Measurements from ENCODE around the gene ACOX3. TPM values are rescaled to one million over a fixed set of nuclear protein-coding genes. Genes with fewer than 3 reads are reported as not detected.

The ACOX3 gene
- polyA plus RNA-seq, 3 donors, result 3.8 to 16.8 (median 13.3) TPM

DNA sequence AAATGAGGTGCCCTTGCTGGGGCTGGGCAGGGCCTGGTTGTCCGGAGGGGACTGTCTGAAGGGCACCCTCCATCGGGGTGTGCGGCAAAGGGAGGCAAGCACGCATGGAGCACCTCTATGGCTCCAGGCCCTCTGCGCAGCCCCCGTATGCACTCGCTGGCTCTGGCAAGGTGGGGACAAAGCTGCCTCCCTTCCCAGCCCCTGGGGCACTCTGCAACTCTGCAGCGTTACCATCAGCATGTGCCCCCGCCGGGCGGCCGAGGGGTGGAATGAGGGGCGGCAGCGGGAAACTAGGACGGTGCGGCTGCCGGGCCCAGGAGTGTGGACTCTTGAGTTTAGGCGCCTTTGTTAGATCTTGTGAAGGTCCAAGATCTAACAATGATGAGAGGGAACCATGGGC is 26.5 kb upstream of the ACOX3 start:
- Mint-ChIP-seq H3K27ac (no peak overlapping the region), H3K36me3 (peaks cover 59 to 75% of the 10 kb centered on the region in 2 donors), H3K4me1 (no peaks in the 10 kb centered on the region), H3K27me3 (ENCODE audit: low read depth in 3 of 3) (peaks cover 0 to 4% (median 2%) of the 10 kb centered on the region in 3 donors), H3K4me3 (no peak overlapping the region), H3K9me3 (peaks cover 0 to 2% (median 0%) of the 10 kb centered on the region in 7 donors)
- Histone ChIP-seq H3K27me3 (ENCODE audit: control insufficient read depth in 2 of 2, insufficient read depth in 2 of 2, low read length in 2 of 2) (no peaks in the 10 kb centered on the region), H3K4me3 (replicated peaks in 1 of 3; ENCODE audit: low read depth in 2 of 3, low read length in 3 of 3) (no peak overlapping the region), H3K79me2 (ENCODE audit: insufficient read depth, low read length) (no peaks in the 10 kb centered on the region), H2AFZ (ENCODE audit: insufficient read depth, low read depth, low read length, poor library complexity, severe bottlenecking) (no peak overlapping the region), H4K20me1 (ENCODE audit: insufficient read depth, low read length) (no peaks in the 10 kb centered on the region), H3K9me3 (replicated peaks in 1 of 2; ENCODE audit: control insufficient read depth in 1 of 2, insufficient read depth in 1 of 2, low read length in 2 of 2) (no peaks in the 10 kb centered on the region), H3K4me2 (replicated peaks; ENCODE audit: extremely low read depth, low read length, poor library complexity, severe bottlenecking) (no peak overlapping the region), H3K36me3 (replicated peaks in 1 of 2; ENCODE audit: control insufficient read depth in 1 of 2, insufficient read depth in 2 of 2, low read length in 2 of 2) (peaks cover 42 to 89% of the 10 kb centered on the region in 2 donors), H3K27ac (ENCODE audit: low read depth in 1 of 2, low read length in 2 of 2) (no peak overlapping the region), H3K4me1 (ENCODE audit: control insufficient read depth in 1 of 2, insufficient read depth in 2 of 2, low read length in 2 of 2) (no peaks in the 10 kb centered on the region), H3K9ac (ENCODE audit: insufficient read depth, low read length, poor library complexity, severe bottlenecking) (no peak overlapping the region)
- 97% methylated on average over 18 of the region's 18 CpGs for WGBS (ENCODE audit: insufficient coverage)
- intact Hi-C loops (cut with micrococcal nuclease), result no loop called here
- TF ChIP-seq, protein P1, sequence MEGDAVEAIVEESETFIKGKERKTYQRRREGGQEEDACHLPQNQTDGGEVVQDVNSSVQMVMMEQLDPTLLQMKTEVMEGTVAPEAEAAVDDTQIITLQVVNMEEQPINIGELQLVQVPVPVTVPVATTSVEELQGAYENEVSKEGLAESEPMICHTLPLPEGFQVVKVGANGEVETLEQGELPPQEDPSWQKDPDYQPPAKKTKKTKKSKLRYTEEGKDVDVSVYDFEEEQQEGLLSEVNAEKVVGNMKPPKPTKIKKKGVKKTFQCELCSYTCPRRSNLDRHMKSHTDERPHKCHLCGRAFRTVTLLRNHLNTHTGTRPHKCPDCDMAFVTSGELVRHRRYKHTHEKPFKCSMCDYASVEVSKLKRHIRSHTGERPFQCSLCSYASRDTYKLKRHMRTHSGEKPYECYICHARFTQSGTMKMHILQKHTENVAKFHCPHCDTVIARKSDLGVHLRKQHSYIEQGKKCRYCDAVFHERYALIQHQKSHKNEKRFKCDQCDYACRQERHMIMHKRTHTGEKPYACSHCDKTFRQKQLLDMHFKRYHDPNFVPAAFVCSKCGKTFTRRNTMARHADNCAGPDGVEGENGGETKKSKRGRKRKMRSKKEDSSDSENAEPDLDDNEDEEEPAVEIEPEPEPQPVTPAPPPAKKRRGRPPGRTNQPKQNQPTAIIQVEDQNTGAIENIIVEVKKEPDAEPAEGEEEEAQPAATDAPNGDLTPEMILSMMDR (IDR thresholded peaks at IDR 0.05), result no peak
- no peak for DNase-seq

DNA sequence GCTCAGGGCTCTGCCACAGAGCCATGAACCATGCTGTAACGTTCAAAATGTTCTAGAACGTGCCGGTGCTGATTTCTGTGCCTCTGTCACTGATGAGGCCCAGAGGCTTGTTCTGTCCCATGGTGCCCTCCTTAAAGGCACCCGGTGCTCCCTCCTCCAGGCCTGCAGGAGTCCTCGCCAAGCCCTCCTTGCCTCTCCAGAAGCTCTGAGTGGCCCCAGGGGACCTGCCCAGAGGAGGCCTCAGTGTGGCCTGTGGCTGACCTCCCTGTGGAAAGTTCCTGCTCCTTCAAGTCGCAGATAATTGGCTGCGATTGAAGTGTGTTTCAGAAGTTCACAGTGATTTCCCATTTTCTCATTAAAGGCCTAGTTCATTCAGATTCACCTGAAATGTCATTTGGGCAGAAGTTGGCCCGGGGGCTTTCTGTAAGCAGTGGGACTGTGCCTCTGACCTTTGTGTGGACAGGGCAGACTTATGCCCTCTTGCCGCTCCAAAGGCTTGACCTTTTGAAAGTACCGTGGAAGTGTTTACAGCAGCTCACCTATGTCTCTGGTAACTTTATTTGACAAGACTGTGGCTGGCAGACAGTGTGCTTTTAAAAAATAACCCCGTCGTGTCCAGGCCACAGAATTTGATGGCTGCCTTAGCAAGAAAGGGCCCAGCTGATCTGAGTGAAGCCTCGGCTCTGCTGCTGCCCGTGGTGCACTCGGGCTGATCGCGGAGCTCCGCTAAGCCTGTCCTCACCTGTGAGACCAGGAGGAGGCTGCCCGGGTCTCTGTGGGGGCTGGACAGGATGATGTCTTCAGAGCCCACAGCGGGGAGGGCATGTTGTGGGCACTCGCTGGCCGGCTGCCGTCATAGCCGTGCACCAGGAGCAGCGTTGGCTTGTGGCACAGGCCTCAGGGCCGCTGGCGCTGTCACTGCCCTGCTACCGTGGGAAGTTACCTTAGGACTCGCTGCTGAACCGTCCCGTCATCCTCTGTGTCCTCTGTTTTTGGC is 25.4 kb upstream of the ACOX3 start:
- Mint-ChIP-seq H3K9me3 (peaks cover 0 to 2% (median 0%) of the 10 kb centered on the region in 7 donors), H3K36me3 (peaks cover 62 to 79% of the 10 kb centered on the region in 2 donors), H3K4me3 (no peak overlapping the region), H3K4me1 (no peaks in the 10 kb centered on the region), H3K27me3 (ENCODE audit: low read depth in 3 of 3) (peaks cover 0 to 4% (median 2%) of the 10 kb centered on the region in 3 donors), H3K27ac (no peak overlapping the region)
- intact Hi-C loops (cut with micrococcal nuclease), result no loop called here
- Histone ChIP-seq H4K20me1 (ENCODE audit: insufficient read depth, low read length) (no peaks in the 10 kb centered on the region), H3K4me1 (ENCODE audit: control insufficient read depth in 1 of 2, insufficient read depth in 2 of 2, low read length in 2 of 2) (no peaks in the 10 kb centered on the region), H3K4me3 (replicated peaks in 1 of 3; ENCODE audit: low read depth in 2 of 3, low read length in 3 of 3) (no peak overlapping the region), H3K27ac (ENCODE audit: low read depth in 1 of 2, low read length in 2 of 2) (no peak overlapping the region), H3K9ac (ENCODE audit: insufficient read depth, low read length, poor library complexity, severe bottlenecking) (no peak overlapping the region), H3K4me2 (replicated peaks; ENCODE audit: extremely low read depth, low read length, poor library complexity, severe bottlenecking) (no peak overlapping the region), H3K9me3 (replicated peaks in 1 of 2; ENCODE audit: control insufficient read depth in 1 of 2, insufficient read depth in 1 of 2, low read length in 2 of 2) (no peaks in the 10 kb centered on the region), H3K79me2 (ENCODE audit: insufficient read depth, low read length) (no peaks in the 10 kb centered on the region), H3K27me3 (ENCODE audit: control insufficient read depth in 2 of 2, insufficient read depth in 2 of 2, low read length in 2 of 2) (no peaks in the 10 kb centered on the region), H3K36me3 (replicated peaks in 1 of 2; ENCODE audit: control insufficient read depth in 1 of 2, insufficient read depth in 2 of 2, low read length in 2 of 2) (peaks cover 45 to 90% of the 10 kb centered on the region in 2 donors), H2AFZ (ENCODE audit: insufficient read depth, low read depth, low read length, poor library complexity, severe bottlenecking) (no peak overlapping the region)
- TF ChIP-seq, protein P1 (IDR thresholded peaks at IDR 0.05), result no peak
- 95% methylated on average over 29 of the region's 31 CpGs for WGBS (ENCODE audit: insufficient coverage)
- no peak for DNase-seq
